Immature natural killer cell (primary cell): ENCODE results near the gene ZNF496. TPM values are rescaled to one million over a fixed set of nuclear protein-coding genes. Genes with fewer than 3 reads are reported as not detected.
A peak's percentile ranks its signal among the peaks of the same experiment; 100 is the strongest.

ENCODE experiments used
- DNase-seq, 3 donors: peaks; one replicate each; pipeline ENCODE4 v3.0.0; 2022; ENCODE audit warnings: mixed read lengths in 1 of 3
- H3K27ac Mint-ChIP-seq, 6 donors: one replicate each; pipeline ENCODE4 v1.8.0; 2020; ENCODE audit warnings: mixed read lengths in 6 of 6, mild to moderate bottlenecking in 5 of 6, inconsistent platforms in 4 of 6, moderate library complexity in 3 of 6
- H3K27me3 Mint-ChIP-seq, 3 donors: one replicate each; pipeline ENCODE4 v1.8.0; 2020 to 2021; ENCODE audit warnings: low read depth in 3 of 3, mild to moderate bottlenecking in 3 of 3, mixed read lengths in 3 of 3, moderate library complexity in 3 of 3, inconsistent platforms in 1 of 3
- H3K36me3 Mint-ChIP-seq, 3 donors: one replicate each; pipeline ENCODE4 v1.8.0; 2020; ENCODE audit warnings: mixed read lengths in 3 of 3, inconsistent platforms in 2 of 3, mild to moderate bottlenecking in 2 of 3
- H3K4me1 Mint-ChIP-seq, 2 donors: one replicate each; pipeline ENCODE4 v1.8.0; 2020; ENCODE audit warnings: inconsistent platforms in 2 of 2, mild to moderate bottlenecking in 2 of 2, mixed read lengths in 2 of 2, moderate library complexity in 1 of 2
- H3K4me3 Mint-ChIP-seq, 5 donors: one replicate each; pipeline ENCODE4 v1.8.0; 2020; ENCODE audit warnings: mild to moderate bottlenecking in 5 of 5, mixed read lengths in 5 of 5, inconsistent platforms in 3 of 5, moderate library complexity in 3 of 5
- H3K9me3 Mint-ChIP-seq, 6 donors: one replicate each; pipeline ENCODE4 v1.8.0; 2020; ENCODE audit warnings: mild to moderate bottlenecking in 6 of 6, mixed read lengths in 6 of 6, inconsistent platforms in 4 of 6, moderate library complexity in 3 of 6
- polyA plus RNA-seq, 3 donors: library from polyadenylated mRNA; unstranded; fragments of 300-500 nt; fragmentation: Illumina TruSeq; gene quantifications; one replicate each; pipeline ENCODE4 v1.2.3, GENCODE V29; 2021

Gene ZNF496
- polyA plus RNA-seq, 3 donors from 2014 or later: 2.7 to 11.0 (median 10.5) TPM

DNA sequence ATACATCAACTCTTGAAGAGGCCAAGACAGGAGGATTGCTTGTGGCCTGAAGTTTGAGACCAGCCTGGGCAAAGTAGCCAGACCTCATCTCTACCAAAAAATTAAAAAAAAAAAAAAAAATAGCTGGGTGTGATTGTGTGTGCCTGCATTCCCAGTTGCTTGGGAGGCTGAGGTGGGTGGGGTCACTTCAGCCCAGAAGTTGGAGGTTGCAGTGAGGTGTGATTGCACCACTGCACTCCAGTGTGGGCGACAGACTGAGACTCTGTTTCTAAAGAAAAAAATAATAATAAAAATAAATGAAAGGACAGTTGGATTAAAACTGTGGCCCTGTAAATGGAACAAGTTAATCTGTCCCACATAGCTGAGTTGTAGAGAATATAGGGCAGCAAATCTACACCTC, 18.9 kb upstream of the ZNF496 start:
- DNase-seq: no peak
- Mint-ChIP-seq H3K27me3 (peaks cover 1 to 9% (median 3%) of the 10 kb centered on the region in 3 donors), H3K4me3 (no peak overlapping the region), H3K4me1 (peaks cover 5 to 7% of the 10 kb centered on the region in 2 donors), H3K9me3 (no peaks in the 10 kb centered on the region), H3K36me3 (no peaks in the 10 kb centered on the region), H3K27ac (no peak overlapping the region)

DNA sequence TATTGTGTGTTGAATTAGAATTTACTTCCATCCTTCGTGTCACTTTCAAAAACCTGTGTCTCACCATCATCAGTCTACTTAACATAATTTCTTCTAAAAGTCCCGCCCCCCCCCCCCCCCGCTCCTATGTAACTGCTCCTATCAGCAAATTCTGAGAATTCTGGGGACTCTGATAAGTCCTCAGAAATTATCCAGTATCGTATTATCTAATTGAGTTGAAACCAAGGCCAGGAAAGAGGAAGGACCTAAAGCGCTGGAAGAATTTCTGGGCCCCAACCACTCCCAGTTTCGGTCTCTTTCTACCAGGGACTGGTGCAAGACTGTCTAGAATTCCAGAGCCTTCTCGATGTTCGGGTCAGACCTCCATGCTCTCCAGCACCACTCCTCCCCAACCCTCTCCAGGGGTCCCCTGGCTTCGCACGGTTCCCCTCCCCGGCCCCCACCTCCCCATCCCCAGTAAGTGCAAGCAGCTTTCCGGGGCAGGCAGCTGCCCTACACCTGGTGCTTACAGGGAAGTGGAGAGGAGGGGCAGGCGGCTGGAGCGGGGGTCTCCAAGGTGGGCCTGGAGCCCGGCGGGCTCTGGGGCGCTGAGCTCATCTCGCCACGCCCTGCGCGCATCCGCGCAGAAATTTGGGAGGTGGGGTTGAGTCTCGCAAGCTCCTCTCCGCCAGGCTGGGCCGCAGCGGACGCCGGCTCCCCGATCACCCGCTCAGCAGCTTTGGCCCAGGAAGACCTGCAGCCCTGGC, 16.0 kb upstream of the ZNF496 start:
- Mint-ChIP-seq H3K9me3 (no peaks in the 10 kb centered on the region), H3K4me1 (peaks cover 5 to 7% of the 10 kb centered on the region in 2 donors), H3K27ac (no peak overlapping the region), H3K4me3 (no peak overlapping the region), H3K36me3 (no peaks in the 10 kb centered on the region), H3K27me3 (peaks cover 3 to 9% (median 3%) of the 10 kb centered on the region in 3 donors)
- no peak for DNase-seq

- Mint-ChIP-seq H3K9me3 (no peaks in the 10 kb centered on the region), H3K27me3 (peaks cover 3 to 9% (median 3%) of the 10 kb centered on the region in 3 donors), H3K4me3 (no peak overlapping the region), H3K27ac (no peak overlapping the region), H3K4me1 (peaks cover 5 to 7% of the 10 kb centered on the region in 2 donors), H3K36me3 (no peaks in the 10 kb centered on the region)
- DNase-seq: no peak
These were observed 14.2 kb upstream of the ZNF496 start for GRCh38 chr1:247345881-247346280.

- H3K4me1 Mint-ChIP-seq: no peaks in the 10 kb centered on the region
- no peak overlapping the region for H3K27ac Mint-ChIP-seq
- H3K27me3 Mint-ChIP-seq: peaks cover 2 to 9% (median 4%) of the 10 kb centered on the region in 3 donors
- no peak overlapping the region for H3K4me3 Mint-ChIP-seq
- H3K36me3 Mint-ChIP-seq: no peaks in the 10 kb centered on the region
- DNase-seq: no peak
- H3K9me3 Mint-ChIP-seq: peaks cover 0 to 1% (median 0%) of the 10 kb centered on the region in 6 donors
These were observed 12.1 kb upstream of the ZNF496 start for GRCh38 chr1:247343801-247344200.

GRCh38 chr1:247338723-247339275, 7.1 kb upstream of the ZNF496 start:
- Mint-ChIP-seq H3K9me3 (peaks cover 0 to 1% (median 0%) of the 10 kb centered on the region in 6 donors), H3K4me3 (no peak overlapping the region), H3K36me3 (no peaks in the 10 kb centered on the region), H3K27ac (no peak overlapping the region), H3K27me3 (peaks cover 0 to 4% (median 2%) of the 10 kb centered on the region in 3 donors), H3K4me1 (peaks cover 0 to 4% of the 10 kb centered on the region in 2 donors)
- DNase-seq: no peak

DNA sequence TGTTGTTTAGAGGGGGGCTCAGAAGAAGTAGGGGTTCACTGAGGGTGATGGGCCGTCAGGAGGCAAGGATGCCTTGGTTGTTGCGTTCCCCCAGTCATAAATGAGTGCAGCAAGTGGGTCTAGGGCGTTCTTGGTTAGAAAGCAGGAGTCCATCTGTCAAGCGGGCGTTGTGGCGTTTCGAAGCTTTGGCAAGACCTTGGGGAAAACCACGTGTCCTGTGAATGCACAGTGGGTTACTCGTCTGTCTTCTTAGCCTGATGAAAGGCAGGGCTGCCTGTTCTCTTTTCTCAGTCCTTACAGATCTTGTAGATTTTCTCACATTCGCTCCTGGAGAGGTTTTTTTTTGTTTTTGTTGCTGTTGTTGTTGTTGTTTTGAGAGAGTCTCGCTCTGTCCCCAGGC, 6.3 kb upstream of the ZNF496 start:
- no peak overlapping the region for H3K4me3 Mint-ChIP-seq
- peaks cover 0 to 1% (median 0%) of the 10 kb centered on the region in 6 donors for H3K9me3 Mint-ChIP-seq

GRCh38 chr1:247337250-247337746, 5.6 kb upstream of the ZNF496 start:
- Mint-ChIP-seq H3K4me3 (no peak overlapping the region), H3K27ac (no peak overlapping the region), H3K4me1 (peaks cover 9 to 10% of the 10 kb centered on the region in 2 donors), H3K36me3 (no peaks in the 10 kb centered on the region), H3K27me3 (peaks cover 0 to 4% (median 4%) of the 10 kb centered on the region in 3 donors), H3K9me3 (peaks cover 0 to 1% (median 0%) of the 10 kb centered on the region in 6 donors)
- no peak for DNase-seq

More for the DNA sequence above, 6.3 kb upstream of the ZNF496 start:
- DNase-seq: no peak
- Mint-ChIP-seq H3K27me3 (peaks cover 0 to 4% (median 2%) of the 10 kb centered on the region in 3 donors), H3K36me3 (no peaks in the 10 kb centered on the region), H3K4me1 (peaks cover 2 to 5% of the 10 kb centered on the region in 2 donors), H3K27ac (no peak overlapping the region)

DNA sequence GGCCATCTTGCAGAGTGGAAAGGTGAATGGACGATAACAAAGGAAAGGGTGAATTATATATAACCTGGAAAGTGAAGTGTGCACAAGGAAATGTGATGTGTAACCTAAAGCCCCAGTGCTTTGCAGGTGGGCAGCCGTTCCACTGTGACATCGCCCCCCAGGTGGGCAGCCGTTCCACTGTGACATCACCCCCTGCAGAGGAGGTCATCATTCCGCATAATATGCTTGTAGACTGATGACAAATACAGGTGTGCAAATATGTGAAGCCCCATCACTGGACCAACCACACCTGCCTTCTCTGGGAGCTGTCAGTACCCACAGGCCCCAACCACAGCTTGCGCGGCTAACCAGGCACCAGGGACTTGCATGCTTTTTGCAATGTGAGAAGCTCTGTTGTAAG, 4.7 kb upstream of the ZNF496 start:
- no peak for DNase-seq
- H3K27ac Mint-ChIP-seq: no peak overlapping the region
- H3K27me3 Mint-ChIP-seq: peaks cover 0 to 4% (median 4%) of the 10 kb centered on the region in 3 donors
- no peak overlapping the region for H3K4me3 Mint-ChIP-seq
- no peaks in the 10 kb centered on the region for H3K36me3 Mint-ChIP-seq
- H3K9me3 Mint-ChIP-seq: peaks cover 0 to 1% (median 0%) of the 10 kb centered on the region in 6 donors
- H3K4me1 Mint-ChIP-seq: peaks cover 10 to 11% of the 10 kb centered on the region in 2 donors

GRCh38 chr1:247335882-247336281, 4.2 kb upstream of the ZNF496 start:
- DNase-seq: no peak
- H3K9me3 Mint-ChIP-seq: peaks cover 0 to 1% (median 0%) of the 10 kb centered on the region in 6 donors
- H3K4me3 Mint-ChIP-seq: no peak overlapping the region
- no peaks in the 10 kb centered on the region for H3K36me3 Mint-ChIP-seq
- no peak overlapping the region for H3K27ac Mint-ChIP-seq
- H3K4me1 Mint-ChIP-seq: peaks cover 10 to 11% of the 10 kb centered on the region in 2 donors
- H3K27me3 Mint-ChIP-seq: peaks cover 0 to 5% (median 4%) of the 10 kb centered on the region in 3 donors

DNA sequence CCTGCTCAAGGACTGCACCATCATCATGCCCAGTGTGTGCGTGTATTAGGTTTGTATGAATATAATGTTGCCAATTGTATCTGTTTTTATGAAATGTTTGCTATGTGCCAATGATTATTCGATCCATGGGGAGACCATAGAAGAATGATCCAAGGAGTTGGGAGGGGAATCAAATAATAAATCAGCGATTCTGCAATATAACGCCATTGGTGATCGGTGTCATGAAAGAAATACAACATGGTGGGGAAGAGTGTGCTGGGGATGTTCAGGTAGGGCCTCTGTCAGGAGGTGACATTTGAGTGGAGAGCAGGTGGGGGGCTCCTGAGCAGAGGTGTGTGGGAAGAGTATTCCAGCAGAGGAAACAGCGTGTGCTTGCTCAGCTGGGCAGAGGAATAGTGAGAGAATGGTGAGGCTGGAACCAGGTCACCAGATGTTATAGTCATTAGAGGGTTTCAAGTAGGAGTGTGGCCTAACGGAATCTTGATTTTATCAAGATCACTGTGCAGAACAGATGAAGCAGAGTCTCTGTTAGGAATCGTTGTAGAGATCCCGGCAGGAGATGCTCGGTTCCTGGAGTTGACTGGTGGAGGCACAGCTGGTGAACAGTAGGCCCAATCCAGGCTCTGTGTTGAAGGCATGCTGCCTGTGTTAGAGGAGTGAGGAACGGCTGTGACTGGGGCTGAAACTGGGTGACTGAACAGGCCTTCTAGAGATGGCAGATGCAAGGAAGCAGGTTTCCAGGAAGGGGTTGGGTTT, 2.9 kb upstream of the ZNF496 start:
- Mint-ChIP-seq H3K36me3 (no peaks in the 10 kb centered on the region), H3K4me3 (no peak overlapping the region), H3K27ac (no peak overlapping the region), H3K4me1 (peaks cover 20% of the 10 kb centered on the region in 2 donors), H3K27me3 (peaks cover 0 to 5% (median 4%) of the 10 kb centered on the region in 3 donors), H3K9me3 (peaks cover 0 to 1% (median 0%) of the 10 kb centered on the region in 6 donors)
- DNase-seq: no peak

- peaks cover 2 to 5% (median 4%) of the 10 kb centered on the region in 3 donors for H3K36me3 Mint-ChIP-seq
- H3K4me3 Mint-ChIP-seq: peak overlapping the region; percentile 63 to 78 (median 73)
- H3K27ac Mint-ChIP-seq: peak overlapping the region in 5 of 6 donors; percentile 7 to 84 (median 48)
- peaks cover 20% of the 10 kb centered on the region in 2 donors for H3K4me1 Mint-ChIP-seq
- no peak for DNase-seq
- H3K9me3 Mint-ChIP-seq: no peaks in the 10 kb centered on the region
- peaks cover 0 to 5% (median 4%) of the 10 kb centered on the region in 3 donors for H3K27me3 Mint-ChIP-seq
These were observed 1.1 kb upstream of the ZNF496 start for GRCh38 chr1:247332623-247333361.

DNA sequence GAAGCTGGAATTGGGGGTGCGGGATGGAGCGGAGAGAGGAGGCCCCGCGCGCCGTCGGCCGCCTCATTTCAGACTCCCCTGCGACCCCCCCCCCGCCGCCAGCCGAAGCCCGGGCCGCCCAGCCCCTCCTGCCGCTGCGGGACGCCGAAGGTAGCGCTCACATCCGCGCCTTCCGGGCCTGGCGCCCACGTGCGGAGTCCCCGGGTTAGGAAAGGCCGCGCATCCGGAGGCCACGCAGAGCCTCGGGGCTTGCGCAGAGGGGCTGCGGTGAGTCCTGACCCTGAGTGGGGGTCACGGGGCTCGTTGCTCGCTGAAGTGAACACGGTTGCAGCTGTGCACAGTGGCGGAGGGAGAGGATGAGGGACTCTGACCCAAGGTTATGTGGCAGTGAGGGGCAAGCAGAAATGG, 552 bp upstream of the ZNF496 start:
- Mint-ChIP-seq H3K27me3 (peaks cover 0 to 5% (median 4%) of the 10 kb centered on the region in 3 donors), H3K9me3 (no peaks in the 10 kb centered on the region), H3K4me3 (peak overlapping the region; percentile 63 to 78 (median 73)), H3K36me3 (peaks cover 4 to 8% (median 5%) of the 10 kb centered on the region in 3 donors), H3K4me1 (peaks cover 20% of the 10 kb centered on the region in 2 donors), H3K27ac (peak overlapping the region in 1 of 6 donors; percentile 7)
- DNase-seq: peak; percentile 59 to 65 (median 63)

- Mint-ChIP-seq H3K9me3 (no peaks in the 10 kb centered on the region), H3K27me3 (peaks cover 0 to 5% (median 4%) of the 10 kb centered on the region in 3 donors), H3K4me3 (peak overlapping the region; percentile 90 to 95 (median 92)), H3K27ac (peak overlapping the region in 5 of 6 donors; percentile 24 to 86 (median 74)), H3K4me1 (peaks cover 20% of the 10 kb centered on the region in 2 donors), H3K36me3 (peaks cover 4 to 8% (median 5%) of the 10 kb centered on the region in 3 donors)
- DNase-seq: peak; percentile 45 to 56 (median 51)
These were observed 519 bp downstream of the ZNF496 start for GRCh38 chr1:247331172-247331524.
